ENCODE measurements around the gene NXPE1.
"Not testable (repeated sequence)": the region's sequence is repeated elsewhere in the genome, so short reads cannot be mapped to it uniquely, and the experiment has no call there.

The NXPE1 gene

GRCh38 chr11:114559425-114560310, at the start of gene NXPE1:
Gene NXPE1 (minus strand): TSS chr11:114559881. CDS start chr11:114551201, 8,680 bp downstream.
- no peak for DNase-seq (ENCODE audit: low read depth)

- DNase-seq (ENCODE audit: low read depth) = no peak
Measured at GRCh38 chr11:114609429-114609828, 49.7 kb upstream of the NXPE1 start.

GRCh38 chr11:114608605-114609004, 48.9 kb upstream of the NXPE1 start:
- DNase-seq (ENCODE audit: low read depth) = not testable (repeated sequence)

GRCh38 chr11:114607753-114608459, 48.2 kb upstream of the NXPE1 start:
- no peak for DNase-seq (ENCODE audit: low read depth)

- not testable (repeated sequence) for DNase-seq (ENCODE audit: low read depth)
Measured at GRCh38 chr11:114606802-114607075, 47.1 kb upstream of the NXPE1 start.

GRCh38 chr11:114606003-114606801, 46.5 kb upstream of the NXPE1 start:
- DNase-seq (ENCODE audit: low read depth) = peak; percentile 17

- DNase-seq (ENCODE audit: low read depth) = no peak
Measured at GRCh38 chr11:114605370-114605769, 45.7 kb upstream of the NXPE1 start.

GRCh38 chr11:114604886-114605285, 45.2 kb upstream of the NXPE1 start:
- no peak for DNase-seq (ENCODE audit: low read depth)

- DNase-seq (ENCODE audit: low read depth) = no peak
Measured at GRCh38 chr11:114604179-114604813, 44.6 kb upstream of the NXPE1 start.

- not testable (repeated sequence) for DNase-seq (ENCODE audit: low read depth)
Measured at GRCh38 chr11:114603151-114603550, 43.5 kb upstream of the NXPE1 start.

GRCh38 chr11:114598461-114598860, 38.8 kb upstream of the NXPE1 start:
- no peak for DNase-seq (ENCODE audit: low read depth)

- no peak for DNase-seq (ENCODE audit: low read depth)
Measured at GRCh38 chr11:114596175-114596919, 36.7 kb upstream of the NXPE1 start.

GRCh38 chr11:114595571-114595970, 35.9 kb upstream of the NXPE1 start, which contains the start of gene NXPE4:
Gene NXPE4 (minus strand): TSS chr11:114595786. CDS start chr11:114594759, 1,027 bp downstream.
- DNase-seq (ENCODE audit: low read depth) = no peak

GRCh38 chr11:114594703-114595102, 35.0 kb upstream of the NXPE1 start:
- DNase-seq (ENCODE audit: low read depth) = no peak

- DNase-seq (ENCODE audit: low read depth) = no peak
Measured at GRCh38 chr11:114587398-114587953, 27.8 kb upstream of the NXPE1 start.

- peak; percentile 16 for DNase-seq (ENCODE audit: low read depth)
Measured at GRCh38 chr11:114586797-114587196, 27.1 kb upstream of the NXPE1 start.

GRCh38 chr11:114571712-114572111, 12.0 kb upstream of the NXPE1 start:
- DNase-seq (ENCODE audit: low read depth) = no peak

- no peak for DNase-seq (ENCODE audit: low read depth)
Measured at GRCh38 chr11:114569801-114570200, 10.1 kb upstream of the NXPE1 start.

- DNase-seq (ENCODE audit: low read depth) = no peak
Measured at GRCh38 chr11:114566276-114566675, 6.6 kb upstream of the NXPE1 start.

GRCh38 chr11:114564831-114565230, 5.2 kb upstream of the NXPE1 start:
- no peak for DNase-seq (ENCODE audit: low read depth)

- DNase-seq (ENCODE audit: low read depth) = peak; percentile 48
Measured at GRCh38 chr11:114563077-114563476, 3.4 kb upstream of the NXPE1 start.
